Fibroblast of skin of right biceps (primary cell): ENCODE results near the gene PRSS27.
"Not testable (repeated sequence)": the region's sequence is repeated elsewhere in the genome, so short reads cannot be mapped to it uniquely, and the experiment has no call there.

ENCODE experiments used
- DNase-seq: peaks from one replicate; pipeline ENCODE4 v3.0.0-alpha.2; 2013

PRSS27 gene

GRCh38 chr16:2721634-2722173 is 1.7 kb upstream of the PRSS27 start:
- DNase-seq: not testable (repeated sequence)

DNA sequence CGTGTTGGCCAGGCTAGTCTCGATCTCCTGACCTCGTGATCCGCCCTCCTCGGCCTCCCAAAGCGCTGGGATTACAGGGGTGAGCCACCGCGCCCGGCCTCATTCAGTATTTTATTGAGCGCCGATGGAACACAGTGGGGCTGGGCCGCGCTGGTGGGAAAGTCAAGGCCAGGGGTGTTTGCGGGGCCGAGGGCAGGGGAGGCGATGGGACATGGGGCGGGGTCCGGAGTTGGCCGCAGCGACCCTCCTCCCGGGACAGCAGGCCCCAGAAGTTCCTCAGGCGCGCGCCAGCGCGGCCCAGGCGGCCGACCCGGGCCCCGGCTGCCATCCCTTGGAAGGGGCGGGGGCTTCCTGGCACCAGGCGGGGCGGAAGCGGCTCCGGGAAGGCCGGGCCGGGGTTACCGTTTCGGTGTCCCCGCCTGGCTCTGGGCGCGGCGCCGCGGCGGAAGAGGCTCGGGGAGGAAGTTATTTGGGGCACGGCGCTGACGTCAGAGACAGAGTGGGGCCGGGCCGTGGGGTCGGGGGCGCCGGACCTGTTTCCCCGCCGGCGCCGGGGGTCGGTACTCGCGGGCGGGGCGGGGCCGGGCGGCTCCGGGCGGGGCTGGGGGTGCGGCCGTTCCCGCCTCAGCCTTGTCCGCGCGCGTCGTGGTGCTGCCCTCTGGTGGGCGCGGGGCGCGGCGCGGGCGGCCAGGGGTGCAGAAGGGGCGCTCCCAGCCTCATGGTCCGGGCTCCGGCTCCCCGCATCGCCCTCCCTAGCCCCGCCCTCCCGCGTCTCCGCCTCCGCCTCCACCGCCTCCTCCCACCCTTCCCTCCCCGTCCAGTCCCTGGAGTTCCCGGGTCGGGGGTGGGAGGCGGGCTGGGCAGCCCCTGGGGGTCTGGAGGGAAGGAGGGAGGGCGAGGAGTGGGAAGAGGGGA is 952 bp upstream of the PRSS27 start:
- DNase-seq: peak; percentile 89

DNA sequence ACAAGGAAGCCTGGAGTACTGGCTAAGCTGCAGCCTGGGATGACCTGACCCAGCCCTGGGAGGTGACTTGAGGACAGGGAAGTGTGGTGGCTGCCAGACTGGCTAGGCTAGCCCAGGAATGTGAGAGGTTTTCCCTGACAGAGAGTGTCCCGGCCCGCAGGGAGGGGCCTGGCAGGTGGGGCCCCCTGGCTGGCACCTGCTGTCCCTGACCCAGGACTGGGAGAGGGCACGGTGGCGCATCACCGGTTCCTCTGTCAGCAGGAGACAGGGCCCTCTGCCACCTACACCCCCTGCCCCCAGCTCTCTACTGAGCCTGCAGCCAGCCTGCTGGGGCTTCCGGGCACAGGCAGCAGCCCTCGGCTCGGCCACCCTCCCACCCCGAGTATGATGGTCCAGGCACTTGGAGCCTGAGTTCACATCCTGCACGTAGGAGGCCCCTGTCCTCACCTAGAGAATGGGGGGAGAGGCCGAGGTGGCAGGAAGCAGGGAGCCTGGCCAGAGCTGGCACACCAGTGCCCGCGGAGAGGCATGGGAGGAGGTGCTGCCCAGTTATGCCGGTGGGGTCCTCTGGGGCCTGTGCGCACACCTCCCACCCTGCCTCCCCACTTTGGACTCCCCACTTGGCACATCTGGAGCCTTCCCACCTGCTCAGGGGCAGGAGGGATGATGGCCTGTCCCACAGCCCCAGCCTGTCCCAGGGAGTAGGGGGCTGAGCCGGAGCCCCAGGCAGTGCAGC is 528 bp downstream of the PRSS27 start:
- no peak for DNase-seq

GRCh38 chr16:2717383-2718263 is 2.4 kb downstream of the PRSS27 start:
- no peak for DNase-seq

DNA sequence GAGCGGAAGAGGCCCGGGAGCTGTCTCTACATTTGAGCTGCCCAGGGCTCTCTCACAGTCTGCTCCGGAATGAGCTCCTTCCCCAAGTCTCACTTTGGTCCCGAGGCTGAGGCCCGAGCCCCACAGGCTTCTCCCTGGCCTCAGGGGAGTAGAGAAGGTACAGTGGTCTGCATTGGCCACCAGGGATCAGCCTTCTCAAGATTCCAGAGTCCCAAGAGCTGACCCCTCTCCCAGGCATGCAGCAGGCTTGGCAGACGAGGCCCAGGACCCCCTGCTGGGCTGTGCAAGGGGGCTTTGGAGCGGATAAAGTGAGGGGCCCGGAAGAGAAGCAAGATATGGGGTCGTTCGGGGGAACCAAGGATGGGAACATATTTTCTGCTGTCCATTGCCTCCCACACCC is 3.1 kb downstream of the PRSS27 start:
- DNase-seq: no peak

DNA sequence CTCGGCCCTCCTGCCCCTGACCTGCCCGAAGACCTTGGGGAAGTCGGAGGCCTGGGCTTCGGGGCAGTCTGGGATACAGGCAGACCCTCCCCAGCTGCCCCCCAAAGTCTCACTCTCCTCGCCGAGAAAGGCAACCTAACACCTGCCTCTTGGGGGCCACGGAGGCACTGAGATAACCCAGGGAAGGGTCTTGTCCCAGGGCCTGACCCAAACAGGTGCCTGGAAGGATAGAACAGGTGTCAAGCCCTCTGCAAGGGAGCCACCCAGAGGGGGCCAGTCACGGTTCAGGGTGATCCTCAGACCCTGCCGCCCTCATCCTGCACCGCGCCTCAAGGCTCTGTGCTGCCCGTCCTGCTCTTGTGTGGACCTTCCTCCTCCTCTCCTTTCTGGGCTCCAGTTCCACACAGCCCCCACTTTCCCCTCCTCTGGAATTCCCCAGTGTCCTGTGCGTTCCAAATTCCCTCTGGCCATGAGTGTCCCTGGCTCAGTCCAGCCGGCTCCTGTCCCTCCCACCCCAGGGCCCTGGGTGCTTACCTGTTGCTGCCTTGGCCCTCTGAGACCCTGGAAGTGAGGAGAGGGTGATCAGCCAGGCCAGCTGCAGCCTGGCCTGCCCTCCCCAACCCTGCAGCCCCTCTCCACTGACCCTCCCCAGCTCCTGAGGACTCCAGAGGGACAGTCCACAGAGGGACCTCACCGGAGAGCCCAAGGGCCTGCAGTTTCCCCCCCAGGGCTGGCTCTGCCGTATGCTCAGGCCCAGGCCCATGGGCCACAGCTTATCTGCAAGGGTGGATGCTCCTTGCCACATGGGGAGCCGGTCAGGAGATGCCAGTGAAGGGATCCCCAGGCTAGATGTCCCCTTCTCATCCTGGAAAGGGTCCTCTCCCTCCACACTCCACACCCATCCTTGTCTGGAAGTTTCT is 3.8 kb downstream of the PRSS27 start:
- DNase-seq: no peak

DNA sequence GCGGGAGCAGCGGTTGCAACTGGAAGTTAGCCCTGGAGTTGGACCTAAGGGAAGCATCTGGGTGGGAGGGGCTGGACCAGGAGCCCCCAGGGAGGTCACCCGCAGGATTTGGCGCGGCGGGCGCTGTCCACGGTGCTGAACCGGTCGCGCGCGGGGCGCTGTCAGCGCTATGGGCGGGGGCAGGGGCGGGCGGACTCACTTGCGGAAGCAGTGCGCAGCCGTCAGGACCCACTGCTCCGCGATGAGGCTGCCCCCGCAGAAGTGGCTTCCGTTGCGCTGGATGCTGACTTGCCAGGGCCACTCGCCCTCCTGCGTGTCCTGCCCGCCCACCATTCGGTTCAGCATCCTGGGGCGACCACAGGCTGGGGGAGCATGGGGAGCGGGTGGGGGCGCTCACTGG is 4.5 kb downstream of the PRSS27 start:
- DNase-seq: peak; percentile 46

DNA sequence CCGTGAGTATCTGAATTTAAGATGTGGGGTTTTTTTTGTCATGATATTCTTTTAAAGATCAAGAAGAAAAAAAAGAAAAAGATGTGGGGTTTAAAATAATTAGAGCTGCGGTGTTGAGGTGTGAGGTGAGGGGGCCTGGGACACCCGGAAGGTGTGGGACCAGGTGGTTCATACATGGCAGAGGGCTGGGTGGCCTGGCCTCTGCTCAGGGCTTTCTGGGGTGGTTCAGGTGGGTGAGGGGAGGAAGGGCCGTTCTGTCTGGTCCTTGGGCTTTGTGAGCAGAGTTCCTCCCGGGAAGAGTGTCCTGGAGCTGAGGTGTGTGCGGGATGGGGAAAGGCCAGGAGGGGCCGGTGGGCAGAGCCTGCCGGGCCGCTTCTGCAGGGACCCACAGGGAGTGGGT is 5.0 kb downstream of the PRSS27 start:
- DNase-seq: no peak

DNA sequence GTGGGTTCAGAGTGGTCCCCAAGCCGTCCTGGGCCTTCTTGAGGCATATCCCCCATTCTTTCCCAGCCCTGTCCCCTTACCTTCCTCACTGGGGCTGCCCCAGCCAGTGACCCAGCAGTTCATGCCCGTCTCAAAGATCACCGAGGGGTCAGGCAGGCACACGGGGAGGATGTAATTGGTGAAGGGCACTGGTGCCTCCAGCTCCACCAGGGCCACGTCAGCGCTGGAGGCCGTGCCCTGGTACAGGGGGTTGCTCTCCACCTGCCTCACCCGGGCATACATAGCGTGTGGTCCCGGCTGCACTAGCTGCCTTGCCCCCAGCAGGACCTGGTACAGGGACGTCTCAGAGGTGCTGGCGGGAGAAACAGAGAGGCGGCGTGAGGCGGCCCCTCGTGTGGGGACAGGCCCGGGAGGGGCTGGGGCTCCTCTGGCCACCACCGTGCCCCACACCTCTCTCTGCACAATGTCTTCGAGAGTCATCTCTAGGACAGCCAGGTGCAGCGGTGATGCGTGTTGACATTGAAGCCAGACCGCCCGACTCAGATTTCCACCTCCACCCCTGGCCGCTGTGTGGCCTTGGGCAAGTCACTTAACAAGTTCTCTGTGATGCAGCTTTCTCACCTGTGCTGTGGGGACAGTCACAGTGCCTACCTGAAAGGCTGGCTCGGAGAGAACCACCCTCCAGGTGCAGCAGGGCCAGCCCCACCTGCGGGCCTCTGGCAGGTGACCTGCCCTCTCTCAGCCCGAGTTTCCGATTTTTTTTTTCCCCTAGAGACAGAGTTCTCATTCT is 5.8 kb downstream of the PRSS27 start:
- DNase-seq: no peak

DNA sequence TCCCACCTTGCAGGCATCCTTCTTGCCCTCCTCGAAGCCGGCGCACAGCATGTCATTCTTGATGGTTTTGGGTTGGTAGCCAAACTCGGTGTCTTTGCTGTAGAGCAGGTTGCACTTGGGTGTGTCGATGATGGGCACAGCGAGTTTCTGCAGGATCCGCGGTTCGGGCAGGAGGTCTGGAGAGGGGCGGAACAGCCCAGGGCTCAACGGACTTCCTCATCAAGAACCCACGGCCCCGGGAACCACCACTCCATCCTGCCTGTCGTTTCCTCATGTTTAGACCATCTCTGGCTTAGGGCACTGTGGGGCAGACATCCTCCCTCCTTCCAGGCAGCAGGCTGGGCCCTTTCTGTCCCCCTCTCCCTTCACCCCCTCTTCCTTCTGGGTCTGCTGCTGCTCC is 6.5 kb downstream of the PRSS27 start:
- no peak for DNase-seq

DNA sequence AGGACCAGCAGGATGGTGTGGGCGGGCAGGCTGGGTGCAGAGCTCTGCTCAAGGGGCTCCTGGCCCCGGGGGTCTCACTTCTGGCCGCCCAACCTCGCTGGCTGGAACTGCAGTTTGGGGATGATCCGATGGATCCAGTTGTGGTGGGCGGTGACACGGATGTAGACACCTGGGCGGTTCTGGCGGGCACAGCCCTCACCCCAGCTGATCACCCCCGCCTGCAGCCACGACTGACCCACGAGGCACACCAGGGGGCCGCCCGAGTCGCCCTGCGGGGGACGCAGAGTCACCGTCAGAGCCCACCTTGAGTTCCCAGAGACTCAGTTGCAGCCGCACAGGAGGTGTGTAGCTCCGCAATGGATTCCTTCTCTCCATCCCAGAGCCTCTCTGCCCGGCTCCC is 7.5 kb downstream of the PRSS27 start:
- no peak for DNase-seq

- DNase-seq: no peak
These were observed 8.0 kb downstream of the PRSS27 start for GRCh38 chr16:2712063-2712441.

- DNase-seq: no peak
These were observed 8.5 kb downstream of the PRSS27 start for GRCh38 chr16:2711370-2712062.

DNA sequence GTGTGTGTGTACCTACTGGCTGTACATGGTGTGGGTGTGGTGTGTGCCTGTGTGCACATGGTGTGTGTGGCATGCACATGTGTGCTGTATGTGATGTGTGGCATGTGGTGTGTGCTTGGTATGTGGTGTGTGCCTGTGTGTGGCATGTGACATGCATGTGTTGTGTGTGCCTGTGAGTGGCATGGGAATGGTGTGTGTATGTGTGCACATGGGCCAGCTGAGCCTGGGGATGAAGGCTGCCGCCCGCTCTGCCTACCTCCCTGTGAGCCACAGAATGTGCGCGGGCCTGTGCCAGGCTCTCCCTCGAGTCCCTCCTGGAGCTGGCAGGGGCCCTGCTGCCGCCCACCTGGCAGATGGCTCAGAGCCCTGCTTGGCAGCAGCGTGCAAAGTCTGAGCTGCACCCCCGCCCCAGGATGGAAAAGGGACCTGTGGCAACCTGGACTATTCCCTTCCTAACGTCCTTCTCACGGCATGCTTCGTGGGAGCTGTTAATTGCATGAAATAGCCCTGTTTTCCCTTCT is 9.3 kb downstream of the PRSS27 start:
- DNase-seq: no peak

DNA sequence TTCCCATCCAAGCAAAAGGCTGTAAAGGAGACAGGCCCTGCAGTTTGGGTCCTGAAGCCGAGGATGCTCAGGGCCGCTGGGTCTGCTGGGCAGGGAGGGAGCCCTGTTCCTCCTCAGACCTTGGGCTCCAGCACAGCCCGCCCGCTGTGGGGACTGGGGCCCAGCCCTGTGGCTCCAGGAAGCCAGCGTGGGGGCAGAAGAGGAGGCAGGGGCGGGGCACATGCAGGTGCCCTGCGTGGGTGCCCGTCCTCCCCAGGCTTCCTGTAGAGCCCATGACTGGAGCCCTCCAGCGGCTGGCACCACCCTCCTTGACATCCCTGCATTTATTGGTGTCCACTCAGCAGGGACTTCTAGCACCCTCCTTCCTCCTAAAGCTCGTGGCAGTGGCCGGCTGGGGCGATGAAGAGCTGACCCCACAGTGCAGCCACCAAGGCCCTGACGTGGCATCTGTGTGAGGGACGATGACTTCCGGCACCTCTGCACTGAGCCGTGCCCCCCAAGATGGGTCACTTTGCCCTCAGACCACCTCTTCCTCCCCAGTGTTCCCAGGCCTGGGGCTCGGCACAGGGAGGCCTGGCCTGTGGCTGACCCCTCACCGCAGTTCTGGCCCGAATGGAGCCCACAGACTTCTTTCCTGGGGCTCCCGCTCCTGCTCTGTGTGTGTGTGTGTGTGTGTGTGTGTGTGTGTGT is 9.9 kb downstream of the PRSS27 start:
- DNase-seq: no peak

- DNase-seq: no peak
These were observed 10.4 kb downstream of the PRSS27 start for GRCh38 chr16:2709588-2709984.

GRCh38 chr16:2708955-2709587 is 11.0 kb downstream of the PRSS27 start:
- DNase-seq: no peak

DNA sequence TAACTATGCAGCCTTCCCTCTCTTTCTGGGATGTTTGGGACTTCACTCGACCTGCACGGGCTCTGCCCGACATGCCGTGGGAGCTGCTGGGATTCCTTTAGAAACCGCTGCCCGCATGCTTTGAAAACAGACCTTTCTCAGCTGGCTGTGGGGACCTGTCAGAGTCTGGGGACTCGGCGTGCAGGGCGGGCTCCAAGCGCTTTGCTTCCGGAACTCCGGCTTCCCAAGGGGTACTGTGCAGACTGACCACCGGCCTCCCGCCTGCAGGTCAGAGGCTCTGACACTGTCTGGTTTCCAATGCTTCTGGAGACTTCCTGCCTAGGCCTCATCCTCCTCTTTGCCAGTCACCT is 11.8 kb downstream of the PRSS27 start:
- no peak for DNase-seq
